ENCODE data around the gene CAMTA1.
"Not testable (repeated sequence)": the region's sequence is repeated elsewhere in the genome, so short reads cannot be mapped to it uniquely, and the experiment has no call there.

CAMTA1 gene

DNA sequence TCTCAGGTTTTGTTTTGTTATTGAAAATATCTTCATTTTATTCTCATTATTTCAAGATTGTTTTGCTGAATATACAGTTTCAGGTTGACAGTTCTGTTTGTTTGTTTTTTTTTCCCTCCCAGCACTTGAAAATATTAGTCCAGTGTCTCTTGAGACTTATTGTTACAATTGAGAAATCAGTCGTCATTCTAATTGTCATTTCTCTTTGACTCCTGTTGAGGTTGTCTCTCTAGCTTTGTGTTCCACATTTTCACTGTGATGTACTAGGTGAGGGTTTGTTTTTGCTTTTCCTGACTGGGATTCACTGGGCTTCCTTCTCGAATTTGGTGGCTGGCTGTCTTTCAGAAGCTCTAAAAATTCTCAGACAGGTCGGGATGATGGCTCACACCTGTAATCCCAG lies 542.6 kb downstream of the CAMTA1 start (continued):
- no peak for TF ChIP-seq OSR1 (CRISPR knock-in tag; IDR thresholded peaks at IDR 0.05)

DNA sequence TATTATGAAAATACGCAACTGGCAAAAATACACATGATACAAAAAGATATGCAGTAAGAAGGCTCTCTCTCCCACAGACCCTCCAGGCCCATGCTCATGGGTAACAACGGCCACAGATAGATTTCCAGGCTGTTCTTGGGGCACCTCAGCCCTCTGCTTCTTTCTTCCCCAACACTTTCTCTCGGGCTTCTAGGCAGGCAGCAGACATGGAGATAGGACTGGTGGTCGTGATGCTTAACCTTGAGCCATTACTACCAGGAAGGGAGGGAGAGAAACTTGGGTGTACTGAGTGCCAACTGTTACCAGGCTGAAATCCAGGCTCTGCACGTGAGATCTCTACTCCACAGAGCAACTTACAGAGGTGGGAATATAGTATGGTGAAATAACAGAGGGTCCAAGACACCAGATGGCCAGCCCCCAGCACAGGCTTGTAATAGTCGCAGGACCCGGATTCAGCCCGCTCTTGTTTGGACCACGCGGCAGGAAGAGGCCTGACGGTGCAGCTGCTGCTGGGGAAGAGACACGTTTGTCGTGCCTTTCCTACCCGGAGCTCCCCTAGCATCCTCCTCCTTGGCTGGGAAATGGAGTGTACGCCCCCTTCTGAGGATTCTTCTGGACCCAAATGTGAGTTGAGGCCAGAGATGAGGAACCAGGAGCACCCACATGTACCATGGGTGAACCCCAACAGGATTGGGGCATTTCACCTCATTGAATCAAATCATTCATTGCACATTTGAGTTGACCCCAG lies 544.8 kb downstream of the CAMTA1 start:
- TF ChIP-seq, protein P1, sequence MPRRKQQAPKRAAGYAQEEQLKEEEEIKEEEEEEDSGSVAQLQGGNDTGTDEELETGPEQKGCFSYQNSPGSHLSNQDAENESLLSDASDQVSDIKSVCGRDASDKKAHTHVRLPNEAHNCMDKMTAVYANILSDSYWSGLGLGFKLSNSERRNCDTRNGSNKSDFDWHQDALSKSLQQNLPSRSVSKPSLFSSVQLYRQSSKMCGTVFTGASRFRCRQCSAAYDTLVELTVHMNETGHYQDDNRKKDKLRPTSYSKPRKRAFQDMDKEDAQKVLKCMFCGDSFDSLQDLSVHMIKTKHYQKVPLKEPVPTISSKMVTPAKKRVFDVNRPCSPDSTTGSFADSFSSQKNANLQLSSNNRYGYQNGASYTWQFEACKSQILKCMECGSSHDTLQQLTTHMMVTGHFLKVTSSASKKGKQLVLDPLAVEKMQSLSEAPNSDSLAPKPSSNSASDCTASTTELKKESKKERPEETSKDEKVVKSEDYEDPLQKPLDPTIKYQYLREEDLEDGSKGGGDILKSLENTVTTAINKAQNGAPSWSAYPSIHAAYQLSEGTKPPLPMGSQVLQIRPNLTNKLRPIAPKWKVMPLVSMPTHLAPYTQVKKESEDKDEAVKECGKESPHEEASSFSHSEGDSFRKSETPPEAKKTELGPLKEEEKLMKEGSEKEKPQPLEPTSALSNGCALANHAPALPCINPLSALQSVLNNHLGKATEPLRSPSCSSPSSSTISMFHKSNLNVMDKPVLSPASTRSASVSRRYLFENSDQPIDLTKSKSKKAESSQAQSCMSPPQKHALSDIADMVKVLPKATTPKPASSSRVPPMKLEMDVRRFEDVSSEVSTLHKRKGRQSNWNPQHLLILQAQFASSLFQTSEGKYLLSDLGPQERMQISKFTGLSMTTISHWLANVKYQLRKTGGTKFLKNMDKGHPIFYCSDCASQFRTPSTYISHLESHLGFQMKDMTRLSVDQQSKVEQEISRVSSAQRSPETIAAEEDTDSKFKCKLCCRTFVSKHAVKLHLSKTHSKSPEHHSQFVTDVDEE (CRISPR knock-in tag; IDR thresholded peaks at IDR 0.05), result no peak
- TF ChIP-seq, protein P2, sequence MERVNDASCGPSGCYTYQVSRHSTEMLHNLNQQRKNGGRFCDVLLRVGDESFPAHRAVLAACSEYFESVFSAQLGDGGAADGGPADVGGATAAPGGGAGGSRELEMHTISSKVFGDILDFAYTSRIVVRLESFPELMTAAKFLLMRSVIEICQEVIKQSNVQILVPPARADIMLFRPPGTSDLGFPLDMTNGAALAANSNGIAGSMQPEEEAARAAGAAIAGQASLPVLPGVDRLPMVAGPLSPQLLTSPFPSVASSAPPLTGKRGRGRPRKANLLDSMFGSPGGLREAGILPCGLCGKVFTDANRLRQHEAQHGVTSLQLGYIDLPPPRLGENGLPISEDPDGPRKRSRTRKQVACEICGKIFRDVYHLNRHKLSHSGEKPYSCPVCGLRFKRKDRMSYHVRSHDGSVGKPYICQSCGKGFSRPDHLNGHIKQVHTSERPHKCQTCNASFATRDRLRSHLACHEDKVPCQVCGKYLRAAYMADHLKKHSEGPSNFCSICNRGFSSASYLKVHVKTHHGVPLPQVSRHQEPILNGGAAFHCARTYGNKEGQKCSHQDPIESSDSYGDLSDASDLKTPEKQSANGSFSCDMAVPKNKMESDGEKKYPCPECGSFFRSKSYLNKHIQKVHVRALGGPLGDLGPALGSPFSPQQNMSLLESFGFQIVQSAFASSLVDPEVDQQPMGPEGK (CRISPR knock-in tag; IDR thresholded peaks at IDR 0.05; ENCODE audit: borderline replicate concordance), result no peak
- no peak for TF ChIP-seq GLIS3 (CRISPR knock-in tag; IDR thresholded peaks at IDR 0.05)
- no peak for TF ChIP-seq OSR1 (CRISPR knock-in tag; IDR thresholded peaks at IDR 0.05)
- no peak for TF ChIP-seq ESRRG (CRISPR knock-in tag; IDR thresholded peaks at IDR 0.05)
- TF ChIP-seq, protein P3, sequence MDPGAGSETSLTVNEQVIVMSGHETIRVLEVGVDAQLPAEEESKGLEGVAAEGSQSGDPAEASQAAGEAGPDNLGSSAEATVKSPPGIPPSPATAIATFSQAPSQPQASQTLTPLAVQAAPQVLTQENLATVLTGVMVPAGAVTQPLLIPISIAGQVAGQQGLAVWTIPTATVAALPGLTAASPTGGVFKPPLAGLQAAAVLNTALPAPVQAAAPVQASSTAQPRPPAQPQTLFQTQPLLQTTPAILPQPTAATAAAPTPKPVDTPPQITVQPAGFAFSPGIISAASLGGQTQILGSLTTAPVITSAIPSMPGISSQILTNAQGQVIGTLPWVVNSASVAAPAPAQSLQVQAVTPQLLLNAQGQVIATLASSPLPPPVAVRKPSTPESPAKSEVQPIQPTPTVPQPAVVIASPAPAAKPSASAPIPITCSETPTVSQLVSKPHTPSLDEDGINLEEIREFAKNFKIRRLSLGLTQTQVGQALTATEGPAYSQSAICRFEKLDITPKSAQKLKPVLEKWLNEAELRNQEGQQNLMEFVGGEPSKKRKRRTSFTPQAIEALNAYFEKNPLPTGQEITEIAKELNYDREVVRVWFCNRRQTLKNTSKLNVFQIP (CRISPR knock-in tag; IDR thresholded peaks at IDR 0.05; ENCODE audit: borderline replicate concordance, low read depth), result no peak
- TF ChIP-seq RARB (CRISPR knock-in tag; IDR thresholded peaks at IDR 0.05), result no peak
- no peak for TF ChIP-seq ZNF565 (CRISPR knock-in tag; conservative IDR thresholded peaks at IDR 0.05; ENCODE audit: low read depth)
- TF ChIP-seq ISL1 (CRISPR knock-in tag; IDR thresholded peaks at IDR 0.05), result no peak
- no peak for TF ChIP-seq BACH2 (CRISPR knock-in tag; IDR thresholded peaks at IDR 0.05; ENCODE audit: borderline replicate concordance)
- no peak for TF ChIP-seq SNAI2 (CRISPR knock-in tag; IDR thresholded peaks at IDR 0.05)
- TF ChIP-seq PPARA (CRISPR knock-in tag; IDR thresholded peaks at IDR 0.05; ENCODE audit: borderline replicate concordance), result no peak
- no peak for TF ChIP-seq ZNF70 (CRISPR knock-in tag; IDR thresholded peaks at IDR 0.05)
- TF ChIP-seq ZFP30 (CRISPR knock-in tag; IDR thresholded peaks at IDR 0.05), result no peak
- TF ChIP-seq ARNTL (CRISPR knock-in tag; IDR thresholded peaks at IDR 0.05; ENCODE audit: borderline replicate concordance, low read depth), result no peak
- ATAC-seq, result no peak

DNA sequence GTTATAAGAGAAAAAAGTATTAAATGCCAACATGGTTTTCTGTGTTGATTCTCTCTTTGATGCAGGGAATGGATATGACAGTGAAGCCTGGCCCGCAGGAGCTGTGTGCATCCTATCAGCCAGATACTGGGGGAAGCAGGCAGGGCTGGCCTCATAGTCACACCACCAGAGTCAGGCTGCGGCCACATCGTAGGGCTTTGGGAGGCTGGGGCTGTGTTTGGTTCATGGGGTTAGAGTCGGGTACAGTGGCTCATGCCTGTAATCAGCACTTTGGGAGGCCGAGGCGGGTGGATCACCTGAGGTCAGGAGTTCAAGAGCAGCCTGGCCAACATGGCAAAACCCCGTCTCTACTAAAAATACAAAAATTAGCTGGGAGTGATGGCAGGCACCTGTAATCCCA lies 545.5 kb downstream of the CAMTA1 start:
- not testable (repeated sequence) for ATAC-seq

DNA sequence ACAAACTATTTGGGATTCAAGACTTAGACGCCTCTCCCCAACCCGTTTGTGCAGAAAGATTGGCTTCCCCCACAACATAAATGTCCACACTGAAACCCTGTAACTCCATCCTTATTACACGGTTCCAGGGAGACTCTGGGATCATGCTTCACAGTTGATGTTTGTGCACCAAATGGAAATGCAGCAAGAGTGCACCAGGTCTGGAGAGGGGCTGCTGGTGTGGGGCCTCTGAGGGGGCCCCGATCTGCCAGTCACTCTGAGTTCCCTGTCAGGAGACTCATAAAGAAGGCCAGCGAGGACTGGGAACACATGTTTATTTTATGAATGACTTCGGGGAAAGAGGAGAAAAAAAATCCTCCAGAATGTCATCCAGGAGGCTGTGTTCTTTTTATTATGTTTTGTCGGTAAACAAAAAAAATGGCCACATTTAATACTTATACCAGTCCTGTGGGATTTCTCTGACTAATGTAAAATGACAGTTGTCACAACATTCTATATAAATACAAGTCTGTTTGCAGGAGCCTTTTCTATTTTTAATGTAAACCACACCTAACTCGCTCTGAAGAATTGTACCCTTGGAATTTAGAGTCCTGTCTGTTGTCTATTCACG lies 546.8 kb downstream of the CAMTA1 start:
- TF ChIP-seq ZNF8 (CRISPR knock-in tag; IDR thresholded peaks at IDR 0.05) (no peak), SNAI2 (CRISPR knock-in tag; IDR thresholded peaks at IDR 0.05) (no peak), ISL1 (CRISPR knock-in tag; IDR thresholded peaks at IDR 0.05) (no peak), ARNTL (CRISPR knock-in tag; IDR thresholded peaks at IDR 0.05; ENCODE audit: borderline replicate concordance, low read depth) (no peak), RARB (CRISPR knock-in tag; IDR thresholded peaks at IDR 0.05) (no peak), OSR1 (CRISPR knock-in tag; IDR thresholded peaks at IDR 0.05) (no peak), PPARA (CRISPR knock-in tag; IDR thresholded peaks at IDR 0.05; ENCODE audit: borderline replicate concordance) (no peak), ZC3H10 (CRISPR knock-in tag; IDR thresholded peaks at IDR 0.05) (no peak), ZFP30 (CRISPR knock-in tag; IDR thresholded peaks at IDR 0.05) (no peak), ZFP3 (CRISPR knock-in tag; IDR thresholded peaks at IDR 0.05) (no peak), GLIS3 (CRISPR knock-in tag; IDR thresholded peaks at IDR 0.05) (no peak), BACH2 (CRISPR knock-in tag; IDR thresholded peaks at IDR 0.05; ENCODE audit: borderline replicate concordance) (no peak), TCF4 (CRISPR knock-in tag; IDR thresholded peaks at IDR 0.05; ENCODE audit: borderline replicate concordance) (no peak), ESRRG (CRISPR knock-in tag; IDR thresholded peaks at IDR 0.05) (no peak), ZNF70 (CRISPR knock-in tag; IDR thresholded peaks at IDR 0.05) (no peak), CSDC2 (CRISPR knock-in tag; IDR thresholded peaks at IDR 0.05) (no peak), ZNF565 (CRISPR knock-in tag; conservative IDR thresholded peaks at IDR 0.05; ENCODE audit: low read depth) (no peak)
- TF ChIP-seq, protein P4, sequence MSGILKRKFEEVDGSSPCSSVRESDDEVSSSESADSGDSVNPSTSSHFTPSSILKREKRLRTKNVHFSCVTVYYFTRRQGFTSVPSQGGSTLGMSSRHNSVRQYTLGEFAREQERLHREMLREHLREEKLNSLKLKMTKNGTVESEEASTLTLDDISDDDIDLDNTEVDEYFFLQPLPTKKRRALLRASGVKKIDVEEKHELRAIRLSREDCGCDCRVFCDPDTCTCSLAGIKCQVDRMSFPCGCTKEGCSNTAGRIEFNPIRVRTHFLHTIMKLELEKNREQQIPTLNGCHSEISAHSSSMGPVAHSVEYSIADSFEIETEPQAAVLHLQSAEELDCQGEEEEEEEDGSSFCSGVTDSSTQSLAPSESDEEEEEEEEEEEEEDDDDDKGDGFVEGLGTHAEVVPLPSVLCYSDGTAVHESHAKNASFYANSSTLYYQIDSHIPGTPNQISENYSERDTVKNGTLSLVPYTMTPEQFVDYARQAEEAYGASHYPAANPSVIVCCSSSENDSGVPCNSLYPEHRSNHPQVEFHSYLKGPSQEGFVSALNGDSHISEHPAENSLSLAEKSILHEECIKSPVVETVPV (CRISPR knock-in tag; IDR thresholded peaks at IDR 0.05), result no peak
- TF ChIP-seq, protein P1 (CRISPR knock-in tag; IDR thresholded peaks at IDR 0.05), result no peak
- TF ChIP-seq, protein P2 (CRISPR knock-in tag; IDR thresholded peaks at IDR 0.05; ENCODE audit: borderline replicate concordance), result no peak
- ATAC-seq, result no peak
